OCI-LY1 (cell line): ENCODE results near the gene KCMF1.

ENCODE experiments used
- H2AFZ ChIP-seq: fragments of 200-600 bp; sonication (generic), shearing (Covaris generic); 2 replicates; pipeline ENCODE4 v1.6.0; 2014; ENCODE audit warnings: antibody characterized with exemption, mild to moderate bottlenecking, low read length
- H3F3A ChIP-seq: fragments of 200-600 bp; sonication (generic), shearing (Covaris generic); 2 replicates; pipeline ENCODE4 v1.6.0; 2014; ENCODE audit warnings: mild to moderate bottlenecking, antibody characterized with exemption, low read length, moderate library complexity; ENCODE audit not compliant: insufficient read depth
- H3K27ac ChIP-seq: fragments of 200-600 bp; sonication (generic); 2 replicates; pipeline ENCODE4 v1.5.1; 2014; ENCODE audit warnings: low read length, mixed run types, mild to moderate bottlenecking, low read depth; ENCODE audit not compliant: poor library complexity, severe bottlenecking
- H3K27me3 ChIP-seq: fragments of 200-600 bp; sonication (generic); 2 replicates; pipeline ENCODE4 v1.6.0; 2014; ENCODE audit warnings: antibody characterized with exemption, mild to moderate bottlenecking, low read length, moderate library complexity; ENCODE audit not compliant: insufficient read depth
- H3K36me3 ChIP-seq: fragments of 200-600 bp; sonication (generic); 2 replicates; pipeline ENCODE4 v1.6.1; 2014; ENCODE audit warnings: mild to moderate bottlenecking, antibody characterized with exemption, low read length, moderate library complexity, mixed read lengths; ENCODE audit not compliant: insufficient read depth
- H3K4me1 ChIP-seq: fragments of 200-600 bp; sonication (generic); 2 replicates; pipeline ENCODE4 v1.5.1; 2014; ENCODE audit warnings: mild to moderate bottlenecking, low read length, moderate library complexity; ENCODE audit not compliant: insufficient read depth, severe bottlenecking
- H3K4me2 ChIP-seq: fragments of 200-600 bp; sonication (generic), shearing (Covaris generic); 2 replicates; pipeline ENCODE4 v1.6.1; 2014; ENCODE audit warnings: low read length
- H3K4me3 ChIP-seq: fragments of 200-600 bp; sonication (generic); 2 replicates; pipeline ENCODE4 v1.5.1; 2014; ENCODE audit warnings: low read length, low read depth, mild to moderate bottlenecking, mixed read lengths; ENCODE audit not compliant: poor library complexity, severe bottlenecking
- H3K79me2 ChIP-seq: fragments of 200-600 bp; shearing (Covaris generic); 2 replicates; pipeline ENCODE4 v1.6.1; 2016; ENCODE audit warnings: mixed run types, low read length, mixed read lengths; ENCODE audit not compliant: insufficient read depth
- H3K9ac ChIP-seq: fragments of 200-600 bp; sonication (generic), shearing (Covaris generic); 2 replicates; pipeline ENCODE4 v1.6.1; 2014; ENCODE audit warnings: mild to moderate bottlenecking, low read length, mixed read lengths
- H3K9me2 ChIP-seq: fragments of 200-600 bp; sonication (generic), shearing (Covaris generic); 2 replicates; pipeline ENCODE4 v1.6.1; 2014; ENCODE audit warnings: low read depth, mild to moderate bottlenecking, low read length, mixed read lengths
- H3K9me3 ChIP-seq: fragments of 200-600 bp; shearing (Covaris generic); 2 replicates; pipeline ENCODE4 v1.6.1; 2014; ENCODE audit warnings: low read length, mixed read lengths
- H4K20me1 ChIP-seq: fragments of 200-600 bp; sonication (generic), shearing (Covaris generic); 2 replicates; pipeline ENCODE4 v1.6.0; 2016; ENCODE audit warnings: mild to moderate bottlenecking, low read length; ENCODE audit not compliant: insufficient read depth
- CTCF ChIP-seq: fragments of 200-600 bp; sonication (generic), shearing (Covaris generic); IDR thresholded peaks from 2 replicates; pipeline ENCODE4 v1.5.1; 2017; ENCODE audit warnings: mild to moderate bottlenecking, antibody characterized with exemption, low read length, moderate library complexity, mixed read lengths
- EZH2 ChIP-seq: fragments of 200-600 bp; sonication (generic), shearing (Covaris generic); IDR thresholded peaks from 2 replicates; pipeline ENCODE4 v1.8.0; 2017; ENCODE audit warnings: borderline replicate concordance, mixed run types, mild to moderate bottlenecking, antibody characterized with exemption, low read length, moderate library complexity, mixed read lengths

Gene KCMF1

GRCh38 chr2:84962917-84963316 is 8.0 kb upstream of the KCMF1 start:
- Histone ChIP-seq H3K9me3 (no peaks in the 10 kb centered on the region), H3K79me2 (peaks cover 1% of the 10 kb centered on the region), H3F3A (no peaks in the 10 kb centered on the region)

GRCh38 chr2:84963323-84963691 is 7.7 kb upstream of the KCMF1 start:
- Histone ChIP-seq H3K79me2 (peaks cover 5% of the 10 kb centered on the region), H4K20me1 (no peaks in the 10 kb centered on the region), H3K27me3 (no peaks in the 10 kb centered on the region), H3K9ac (no peak overlapping the region), H3F3A (no peaks in the 10 kb centered on the region), H3K27ac (no peak overlapping the region), H3K36me3 (peaks cover 54% of the 10 kb centered on the region), H3K9me3 (no peaks in the 10 kb centered on the region), H3K4me3 (no peak overlapping the region), H3K4me2 (no peak overlapping the region), H3K4me1 (peaks cover 4% of the 10 kb centered on the region), H3K9me2 (no peaks in the 10 kb centered on the region), H2AFZ (no peak overlapping the region)
- TF ChIP-seq CTCF (no peak), EZH2 (no peak)

More at GRCh38 chr2:84962917-84963316, 8.0 kb upstream of the KCMF1 start:
- Histone ChIP-seq H3K9ac (no peak overlapping the region), H3K9me2 (no peaks in the 10 kb centered on the region), H3K27me3 (no peaks in the 10 kb centered on the region), H3K4me3 (no peak overlapping the region), H3K4me2 (no peak overlapping the region), H3K4me1 (no peaks in the 10 kb centered on the region), H3K36me3 (peaks cover 50% of the 10 kb centered on the region), H3K27ac (no peak overlapping the region), H4K20me1 (no peaks in the 10 kb centered on the region), H2AFZ (no peak overlapping the region)
- TF ChIP-seq EZH2 (no peak), CTCF (no peak)

GRCh38 chr2:84963692-84964405 is 7.1 kb upstream of the KCMF1 start:
- Histone ChIP-seq H3K79me2 (peaks cover 8% of the 10 kb centered on the region), H4K20me1 (no peaks in the 10 kb centered on the region), H2AFZ (no peak overlapping the region), H3K9ac (no peak overlapping the region), H3F3A (no peaks in the 10 kb centered on the region), H3K27ac (no peak overlapping the region), H3K9me2 (no peaks in the 10 kb centered on the region), H3K4me3 (no peak overlapping the region), H3K9me3 (no peaks in the 10 kb centered on the region), H3K4me2 (no peak overlapping the region), H3K27me3 (no peaks in the 10 kb centered on the region), H3K36me3 (peaks cover 58% of the 10 kb centered on the region), H3K4me1 (peaks cover 9% of the 10 kb centered on the region)
- TF ChIP-seq CTCF (no peak), EZH2 (no peak)
